ENCODE measurements around the gene ARHGAP36. TPM values are rescaled to one million over a fixed set of nuclear protein-coding genes. Genes with fewer than 3 reads are reported as not detected.

Gene ARHGAP36
- polyA plus RNA-seq, 3 donors = not detected

GRCh38 chrX:131053076-131053475 lies 5.1 kb upstream of the ARHGAP36 start:
- Mint-ChIP-seq H3K27ac (no peak overlapping the region), H3K36me3 (no peaks in the 10 kb centered on the region), H3K4me3 (no peak overlapping the region), H3K4me1 (no peaks in the 10 kb centered on the region), H3K27me3 (ENCODE audit: low read depth in 3 of 3) (peaks cover 7 to 23% (median 19%) of the 10 kb centered on the region in 3 donors), H3K9me3 (peaks cover 0 to 3% (median 0%) of the 10 kb centered on the region in 7 donors)
- Histone ChIP-seq H4K20me1 (ENCODE audit: insufficient read depth, low read length) (no peaks in the 10 kb centered on the region), H3K27me3 (ENCODE audit: control insufficient read depth in 2 of 2, insufficient read depth in 2 of 2, low read length in 2 of 2) (peaks cover 8 to 23% of the 10 kb centered on the region in 2 donors), H3K4me3 (replicated peaks in 1 of 3; ENCODE audit: low read depth in 2 of 3, low read length in 3 of 3) (no peak overlapping the region), H3K4me1 (ENCODE audit: control insufficient read depth in 1 of 2, insufficient read depth in 2 of 2, low read length in 2 of 2) (no peaks in the 10 kb centered on the region), H3K9me3 (replicated peaks in 1 of 2; ENCODE audit: control insufficient read depth in 1 of 2, insufficient read depth in 1 of 2, low read length in 2 of 2) (no peaks in the 10 kb centered on the region), H3K36me3 (replicated peaks in 1 of 2; ENCODE audit: control insufficient read depth in 1 of 2, insufficient read depth in 2 of 2, low read length in 2 of 2) (no peaks in the 10 kb centered on the region), H3K9ac (ENCODE audit: insufficient read depth, low read length, poor library complexity, severe bottlenecking) (no peak overlapping the region), H3K27ac (ENCODE audit: low read depth in 1 of 2, low read length in 2 of 2) (no peak overlapping the region), H2AFZ (ENCODE audit: insufficient read depth, low read depth, low read length, poor library complexity, severe bottlenecking) (no peak overlapping the region), H3K79me2 (ENCODE audit: insufficient read depth, low read length) (no peaks in the 10 kb centered on the region), H3K4me2 (replicated peaks; ENCODE audit: extremely low read depth, low read length, poor library complexity, severe bottlenecking) (no peak overlapping the region)
- WGBS (ENCODE audit: insufficient coverage) = 50% methylated on average over 2 of the region's 5 CpGs
- intact Hi-C loops (cut with micrococcal nuclease) = no loop called here
- no peak for DNase-seq
- no peak for TF ChIP-seq CTCF (IDR thresholded peaks at IDR 0.05)

- TF ChIP-seq CTCF (IDR thresholded peaks at IDR 0.05) = no peak
- no peak for DNase-seq
- no peak overlapping the region for H3K4me3 ChIP-seq (replicated peaks in 1 of 3; ENCODE audit: low read depth in 2 of 3, low read length in 3 of 3)
- Mint-ChIP-seq H3K9me3 (peaks cover 0 to 6% (median 0%) of the 10 kb centered on the region in 7 donors), H3K36me3 (no peaks in the 10 kb centered on the region), H3K27me3 (ENCODE audit: low read depth in 3 of 3) (peaks cover 17 to 38% (median 29%) of the 10 kb centered on the region in 3 donors), H3K27ac (no peak overlapping the region), H3K4me1 (no peaks in the 10 kb centered on the region), H3K4me3 (no peak overlapping the region)
- H3K4me1 ChIP-seq (ENCODE audit: control insufficient read depth in 1 of 2, insufficient read depth in 2 of 2, low read length in 2 of 2) = no peaks in the 10 kb centered on the region
- intact Hi-C loops (cut with micrococcal nuclease) = no loop called here
- peaks cover 14 to 39% of the 10 kb centered on the region in 2 donors for H3K27me3 ChIP-seq (ENCODE audit: control insufficient read depth in 2 of 2, insufficient read depth in 2 of 2, low read length in 2 of 2)
- H2AFZ ChIP-seq (ENCODE audit: insufficient read depth, low read depth, low read length, poor library complexity, severe bottlenecking) = no peak overlapping the region
- H4K20me1 ChIP-seq (ENCODE audit: insufficient read depth, low read length) = no peaks in the 10 kb centered on the region
- no peaks in the 10 kb centered on the region for H3K9me3 ChIP-seq (replicated peaks in 1 of 2; ENCODE audit: control insufficient read depth in 1 of 2, insufficient read depth in 1 of 2, low read length in 2 of 2)
- no peak overlapping the region for H3K4me2 ChIP-seq (replicated peaks; ENCODE audit: extremely low read depth, low read length, poor library complexity, severe bottlenecking)
- H3K79me2 ChIP-seq (ENCODE audit: insufficient read depth, low read length) = no peaks in the 10 kb centered on the region
- no peak overlapping the region for H3K27ac ChIP-seq (ENCODE audit: low read depth in 1 of 2, low read length in 2 of 2)
- H3K9ac ChIP-seq (ENCODE audit: insufficient read depth, low read length, poor library complexity, severe bottlenecking) = no peak overlapping the region
- 39% methylated on average over 3 of the region's 6 CpGs for WGBS (ENCODE audit: insufficient coverage)
- no peaks in the 10 kb centered on the region for H3K36me3 ChIP-seq (replicated peaks in 1 of 2; ENCODE audit: control insufficient read depth in 1 of 2, insufficient read depth in 2 of 2, low read length in 2 of 2)
Measured at GRCh38 chrX:131054906-131055305, 3.2 kb upstream of the ARHGAP36 start.

Measured in CD14-positive monocyte (primary cell).